Hindlimb muscle (tissue), 1 donor: ENCODE measurements around the gene FRY. TPM values are rescaled to one million over a fixed set of nuclear protein-coding genes. Genes with fewer than 3 reads are reported as not detected.

Experiments used
- DNase-seq: peaks from one replicate; pipeline ENCODE4 v3.0.0-alpha.2; 2013
- polyA plus RNA-seq: library from polyadenylated mRNA; unstranded; fragments of 120-200 nt; gene quantifications from one replicate; pipeline ENCODE4 v1.2.1, GENCODE V29; 2013; ENCODE audit not compliant: insufficient read length

Gene FRY
- polyA plus RNA-seq, 1 donor = 65.2 TPM

- no peak for DNase-seq
These were observed 104.5 kb downstream of the FRY start for GRCh38 chr13:32136061-32136460.

DNA sequence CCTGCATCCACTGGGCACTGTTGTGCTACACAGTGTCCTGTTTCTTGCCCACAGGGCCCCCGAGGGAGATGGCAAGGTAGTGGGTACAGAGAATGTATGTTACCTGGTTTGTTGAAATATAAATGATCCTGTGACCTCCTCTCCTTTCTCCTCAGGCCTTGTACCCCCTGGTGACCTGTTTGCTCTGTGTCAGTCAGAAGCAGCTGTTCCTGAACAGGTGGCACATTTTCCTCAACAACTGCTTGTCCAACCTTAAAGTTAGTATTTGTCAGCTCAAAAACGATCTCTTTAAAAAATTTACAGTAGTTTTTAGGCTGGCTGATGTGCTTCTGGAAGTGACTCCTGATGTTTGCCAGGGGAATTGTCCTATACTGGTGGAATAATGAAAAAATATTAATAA is 105.1 kb downstream of the FRY start:
- no peak for DNase-seq

DNA sequence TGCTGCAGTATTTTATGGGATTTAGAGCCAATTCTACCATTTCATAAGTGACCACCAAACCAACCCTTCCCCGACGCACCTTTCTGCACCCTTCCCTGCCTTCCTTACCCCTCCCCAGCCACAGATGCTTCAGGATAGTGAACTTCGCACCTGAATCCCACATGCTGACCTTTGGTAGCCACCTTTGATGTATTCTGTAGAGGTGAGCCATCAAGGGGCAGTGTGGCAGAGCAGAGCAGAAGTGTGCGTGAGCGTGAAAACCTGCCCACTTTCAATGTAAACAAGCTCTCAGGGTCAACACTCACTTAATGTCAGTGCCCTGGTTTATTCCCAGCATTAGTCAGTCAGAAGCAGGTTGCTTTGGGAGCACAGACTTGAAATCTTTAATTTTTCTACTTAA is 107.7 kb downstream of the FRY start:
- no peak for DNase-seq

DNA sequence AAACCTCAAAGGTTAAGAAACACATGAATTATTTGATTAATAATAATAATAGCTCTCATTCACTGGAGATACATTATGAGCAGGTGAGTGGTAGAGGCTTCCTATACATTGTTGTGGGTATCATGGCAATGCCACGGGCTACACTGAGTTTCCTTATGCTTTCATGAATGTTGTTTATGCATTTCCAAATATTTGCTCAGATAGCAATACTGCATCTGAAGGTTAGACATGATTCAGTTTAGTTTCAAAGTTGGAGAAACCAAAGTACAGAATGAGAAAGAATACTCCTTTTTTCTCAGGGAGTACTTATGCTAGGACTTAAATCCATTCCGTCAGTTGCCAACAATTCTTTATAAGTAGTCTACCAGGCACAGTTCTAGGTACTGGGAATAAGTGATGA is 108.5 kb downstream of the FRY start:
- no peak for DNase-seq

- no peak for DNase-seq
These were observed 109.9 kb downstream of the FRY start for GRCh38 chr13:32141462-32141861.

- DNase-seq = no peak
These were observed 110.5 kb downstream of the FRY start for GRCh38 chr13:32142115-32142514.

- no peak for DNase-seq
These were observed 111.4 kb downstream of the FRY start for GRCh38 chr13:32142956-32143375.

DNA sequence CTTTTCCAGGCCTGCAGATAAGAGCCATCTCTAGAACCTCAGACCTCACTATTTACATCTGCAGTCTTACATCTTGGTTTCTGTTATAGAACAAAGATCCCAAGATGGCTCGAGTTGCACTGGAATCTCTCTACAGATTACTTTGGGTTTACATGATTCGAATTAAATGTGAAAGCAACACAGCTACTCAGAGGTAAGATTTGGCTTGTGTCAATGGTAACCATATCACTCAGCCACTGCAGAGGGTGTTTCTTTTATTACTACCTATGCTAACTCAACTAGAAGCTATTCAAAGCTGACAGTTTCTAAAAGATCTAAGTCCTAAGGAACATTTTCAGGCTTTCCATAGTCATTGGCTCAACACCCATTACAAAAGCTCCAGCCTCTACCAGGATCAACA is 115.6 kb downstream of the FRY start:
- DNase-seq = no peak

DNA sequence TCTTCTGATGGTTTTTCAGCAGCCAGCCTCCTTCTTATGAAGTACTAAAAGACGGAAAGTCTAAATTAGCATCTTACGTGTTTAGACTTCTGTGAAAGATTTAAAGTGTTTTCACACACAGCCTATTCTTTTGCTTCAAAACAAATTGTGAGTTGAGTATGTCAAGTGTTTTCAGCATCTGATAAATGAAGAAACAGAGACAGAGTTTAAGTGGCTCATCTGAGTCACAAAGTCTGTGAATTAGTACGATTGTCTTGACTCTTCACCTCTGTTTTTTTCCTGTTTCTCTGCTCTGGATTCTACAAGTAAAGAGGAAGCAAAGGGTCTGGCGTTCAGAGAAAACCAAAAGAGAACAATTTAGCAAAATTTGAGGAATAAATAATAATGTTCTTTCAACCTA is 116.4 kb downstream of the FRY start:
- DNase-seq = no peak

DNA sequence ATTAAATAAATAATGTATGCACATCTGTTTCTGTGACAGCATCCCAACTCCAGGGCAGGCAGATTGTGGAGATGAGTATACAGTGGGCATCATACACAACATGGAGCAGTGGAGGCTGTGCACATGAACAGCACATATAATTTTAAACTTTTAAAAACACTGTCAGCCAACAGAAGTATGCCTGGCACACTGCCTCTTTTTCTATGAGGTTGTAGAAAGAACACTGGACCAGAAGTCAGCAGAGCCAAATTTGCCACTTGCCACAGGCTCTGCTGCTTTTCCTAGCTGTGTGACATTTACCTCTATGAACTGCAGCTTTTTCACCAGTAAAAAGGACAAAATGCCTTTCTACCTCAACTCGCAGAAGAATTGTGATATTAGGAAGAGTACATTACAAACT is 118.7 kb downstream of the FRY start:
- no peak for DNase-seq

GRCh38 chr13:32150794-32151193 is 119.2 kb downstream of the FRY start:
- DNase-seq = peak; percentile 78

GRCh38 chr13:32151240-32151639 is 119.7 kb downstream of the FRY start:
- no peak for DNase-seq

GRCh38 chr13:32153056-32153455 is 121.5 kb downstream of the FRY start:
- no peak for DNase-seq

- DNase-seq = peak; percentile 35
These were observed 127.7 kb downstream of the FRY start for GRCh38 chr13:32159137-32159869.

GRCh38 chr13:32162395-32163005 is 130.9 kb downstream of the FRY start:
- no peak for DNase-seq

DNA sequence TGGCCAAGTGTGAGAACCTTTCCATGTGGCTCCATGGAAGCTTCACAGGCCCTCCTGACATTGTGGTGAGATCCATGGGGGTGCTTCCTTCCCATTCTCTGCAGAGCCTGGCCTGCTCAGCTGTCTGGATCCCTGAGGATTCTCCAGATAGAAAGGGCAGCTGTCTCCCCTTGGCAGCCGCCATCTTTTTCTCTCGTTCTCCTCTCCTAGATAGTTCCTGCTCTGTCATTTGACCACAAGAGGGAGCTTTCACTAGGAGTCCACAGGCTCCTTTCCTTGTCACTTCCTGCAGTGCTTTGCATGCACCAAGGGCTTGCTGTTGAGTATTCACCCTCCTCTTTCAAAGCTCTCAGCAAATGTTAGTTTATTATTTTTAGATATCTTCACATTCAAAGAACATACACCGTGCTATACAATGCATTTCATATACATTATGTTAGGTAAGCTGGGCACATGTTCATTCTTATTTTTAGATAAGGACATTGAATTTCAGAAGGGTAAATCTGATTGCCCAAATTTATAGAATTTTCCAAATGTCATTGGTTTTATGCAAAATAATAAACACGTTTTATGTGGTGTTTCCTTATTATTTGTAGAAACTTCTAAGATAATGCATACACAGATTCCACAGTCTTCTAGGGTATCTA is 133.2 kb downstream of the FRY start:
- DNase-seq = no peak

GRCh38 chr13:32165796-32166195 is 134.2 kb downstream of the FRY start:
- DNase-seq = peak; percentile 51

GRCh38 chr13:32168131-32168530 is 136.6 kb downstream of the FRY start:
- no peak for DNase-seq

GRCh38 chr13:32170841-32171240 is 139.3 kb downstream of the FRY start:
- no peak for DNase-seq

DNA sequence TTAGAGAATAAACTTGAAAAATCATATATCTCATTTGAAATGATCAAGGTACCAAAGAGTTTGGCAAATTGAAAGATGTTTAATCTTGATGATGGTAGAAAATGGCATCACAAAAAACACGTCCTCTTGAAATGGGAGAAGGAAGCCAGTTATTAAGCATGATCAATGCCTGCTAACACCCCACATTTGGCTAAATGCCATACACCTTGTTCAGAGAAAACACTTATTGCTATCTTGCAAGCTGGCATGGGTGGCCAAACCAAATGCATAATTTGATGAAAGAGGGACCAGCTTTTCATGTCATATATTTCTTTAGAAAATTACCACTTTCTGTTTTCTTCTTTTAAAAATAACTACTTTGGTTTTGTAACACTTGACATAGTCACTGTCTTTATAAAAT is 142.3 kb downstream of the FRY start:
- DNase-seq = no peak

GRCh38 chr13:32174366-32174765 is 142.8 kb downstream of the FRY start:
- DNase-seq = no peak

DNA sequence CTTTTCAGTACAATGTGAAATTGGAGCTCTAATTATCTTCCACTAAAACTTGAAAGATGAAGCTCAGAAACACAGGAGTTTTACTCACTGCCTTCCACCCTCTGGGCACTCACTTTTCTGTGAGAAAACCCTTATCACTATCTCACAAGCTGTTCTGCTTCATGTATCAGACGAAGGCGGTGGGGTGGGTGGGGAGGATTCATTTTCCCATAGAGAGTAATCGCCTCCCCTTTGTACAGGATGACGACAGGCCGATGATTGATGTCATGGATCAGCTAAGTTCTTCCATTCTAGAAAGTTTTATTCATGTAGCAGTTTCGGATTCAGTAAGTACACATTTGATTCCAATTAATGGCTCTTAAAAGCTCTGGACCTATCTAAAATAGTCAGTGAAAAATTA is 143.7 kb downstream of the FRY start:
- no peak for DNase-seq

DNA sequence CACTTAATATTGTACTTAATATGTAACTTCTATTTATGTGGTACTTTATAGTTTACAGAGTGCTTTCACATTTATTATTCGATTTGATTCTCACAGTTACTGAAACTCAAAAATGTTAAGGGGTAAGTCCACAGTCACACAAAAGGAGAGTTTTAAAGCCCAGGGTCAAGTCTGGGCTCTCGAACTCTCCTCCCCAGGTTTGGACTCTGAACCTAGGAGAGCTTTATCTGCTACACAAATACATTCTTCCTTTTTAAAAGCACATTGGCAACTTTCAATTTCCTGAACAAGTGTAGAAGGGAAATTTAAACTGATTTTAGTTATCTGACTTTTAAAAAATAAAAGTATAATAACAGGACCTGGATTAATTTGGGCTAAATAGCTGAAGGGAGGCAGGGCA is 144.4 kb downstream of the FRY start:
- DNase-seq = no peak

- no peak for DNase-seq
These were observed 145.1 kb downstream of the FRY start for GRCh38 chr13:32176696-32177095.
